ENCODE measurements around the gene DNAJC17.

DNA sequence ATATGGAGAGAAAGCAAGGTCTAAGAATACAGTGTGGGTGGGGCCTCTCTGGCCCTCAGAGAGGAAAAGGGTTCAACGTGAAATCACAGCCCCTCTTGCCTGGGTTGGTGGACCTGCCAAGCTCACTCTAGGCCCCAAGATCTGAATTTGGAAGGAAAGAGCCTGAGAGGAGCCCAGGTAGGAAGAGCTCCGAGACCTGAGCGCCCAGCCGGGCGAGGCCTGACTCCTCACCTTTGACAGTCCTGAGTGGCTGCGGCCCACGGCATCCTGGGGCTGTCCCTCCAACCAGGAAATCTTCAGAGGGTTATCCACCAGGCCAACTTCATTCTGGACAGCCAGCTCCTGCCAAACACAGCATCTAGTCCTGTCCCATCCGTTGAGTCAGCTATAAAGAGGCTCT lies 33.8 kb downstream of the DNAJC17 start:
- TF ChIP-seq, protein P1, sequence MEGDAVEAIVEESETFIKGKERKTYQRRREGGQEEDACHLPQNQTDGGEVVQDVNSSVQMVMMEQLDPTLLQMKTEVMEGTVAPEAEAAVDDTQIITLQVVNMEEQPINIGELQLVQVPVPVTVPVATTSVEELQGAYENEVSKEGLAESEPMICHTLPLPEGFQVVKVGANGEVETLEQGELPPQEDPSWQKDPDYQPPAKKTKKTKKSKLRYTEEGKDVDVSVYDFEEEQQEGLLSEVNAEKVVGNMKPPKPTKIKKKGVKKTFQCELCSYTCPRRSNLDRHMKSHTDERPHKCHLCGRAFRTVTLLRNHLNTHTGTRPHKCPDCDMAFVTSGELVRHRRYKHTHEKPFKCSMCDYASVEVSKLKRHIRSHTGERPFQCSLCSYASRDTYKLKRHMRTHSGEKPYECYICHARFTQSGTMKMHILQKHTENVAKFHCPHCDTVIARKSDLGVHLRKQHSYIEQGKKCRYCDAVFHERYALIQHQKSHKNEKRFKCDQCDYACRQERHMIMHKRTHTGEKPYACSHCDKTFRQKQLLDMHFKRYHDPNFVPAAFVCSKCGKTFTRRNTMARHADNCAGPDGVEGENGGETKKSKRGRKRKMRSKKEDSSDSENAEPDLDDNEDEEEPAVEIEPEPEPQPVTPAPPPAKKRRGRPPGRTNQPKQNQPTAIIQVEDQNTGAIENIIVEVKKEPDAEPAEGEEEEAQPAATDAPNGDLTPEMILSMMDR (IDR thresholded peaks at IDR 0.05; ENCODE audit: poor library complexity, severe bottlenecking), result no peak
- no peak for TF ChIP-seq TAF1 (IDR thresholded peaks at IDR 0.05; ENCODE audit: low read depth)
- TF ChIP-seq POLR2AphosphoS5 (IDR thresholded peaks at IDR 0.05), result no peak
- TF ChIP-seq MXI1 (conservative IDR thresholded peaks at IDR 0.05; ENCODE audit: poor library complexity, severe bottlenecking), result no peak
- no peak for TF ChIP-seq EZH2 (IDR thresholded peaks at IDR 0.05; ENCODE audit: borderline replicate concordance, insufficient read depth, low read length, poor library complexity, severe bottlenecking)
- no peak for TF ChIP-seq EP300 (conservative IDR thresholded peaks at IDR 0.05; ENCODE audit: poor library complexity, severe bottlenecking)

Data from neural cell (in vitro differentiated cells).